Smooth muscle cell (in vitro differentiated cells): ENCODE results near the gene ALAS1. TPM values are rescaled to one million over a fixed set of nuclear protein-coding genes. Genes with fewer than 3 reads are reported as not detected.

Source experiments
- DNase-seq: peaks from one replicate; lab custom pipeline; 2025; ENCODE audit not compliant: unreplicated experiment; lab: John Stamatoyannopoulos, UW
- H2AFZ ChIP-seq: fragments of 200-600 bp; sonication (generic); 2 replicates; pipeline ENCODE4 v1.6.0; 2016; ENCODE audit warnings: antibody characterized with exemption, low read depth, mild to moderate bottlenecking
- H3F3A ChIP-seq: fragments of 200-600 bp; sonication (generic); 2 replicates; pipeline ENCODE4 v1.6.0; 2017; ENCODE audit warnings: antibody characterized with exemption, low read depth
- H3K27ac ChIP-seq: fragments of 200-600 bp; sonication (generic); 2 replicates; pipeline ENCODE4 v1.5.1; 2016; ENCODE audit warnings: low read depth, mild to moderate bottlenecking
- H3K27me3 ChIP-seq: fragments of 200-600 bp; sonication (generic); 2 replicates; pipeline ENCODE4 v1.6.1; 2016; ENCODE audit warnings: low read depth, mild to moderate bottlenecking
- H3K36me3 ChIP-seq: fragments of 200-600 bp; sonication (generic); 2 replicates; pipeline ENCODE4 v1.5.1; 2016; ENCODE audit warnings: low read depth
- H3K4me1 ChIP-seq: fragments of 200-600 bp; sonication (generic); 2 replicates; pipeline ENCODE4 v1.5.1; 2016; ENCODE audit warnings: low read depth
- H3K4me2 ChIP-seq: fragments of 200-600 bp; sonication (generic); 2 replicates; pipeline ENCODE4 v1.6.0; 2016; ENCODE audit warnings: mild to moderate bottlenecking
- H3K4me3 ChIP-seq: fragments of 200-600 bp; sonication (generic); 2 replicates; pipeline ENCODE4 v1.5.1; 2016; ENCODE audit warnings: mild to moderate bottlenecking
- H3K79me2 ChIP-seq: fragments of 200-600 bp; sonication (generic); 2 replicates; pipeline ENCODE4 v1.6.0; 2016; ENCODE audit warnings: low read depth, mild to moderate bottlenecking
- H3K9ac ChIP-seq: fragments of 200-600 bp; sonication (generic); 2 replicates; pipeline ENCODE4 v1.6.0; 2016; ENCODE audit warnings: low read depth
- H3K9me3 ChIP-seq: fragments of 200-600 bp; sonication (generic); replicated peaks from 2 replicates; pipeline ENCODE4 v1.5.1; 2016; ENCODE audit warnings: low read depth
- H4K20me1 ChIP-seq: fragments of 200-600 bp; sonication (generic); 2 replicates; pipeline ENCODE4 v1.6.0; 2016; ENCODE audit warnings: low read depth
- CTCF ChIP-seq: fragments of 200-600 bp; sonication (generic); IDR thresholded peaks from 2 replicates; pipeline ENCODE4 v1.5.1; 2017; ENCODE audit warnings: borderline replicate concordance, mild to moderate bottlenecking, antibody characterized with exemption; ENCODE audit not compliant: insufficient read depth, poor library complexity, severe bottlenecking
- WGBS: methylation state at CpG from one replicate; pipeline ENCODE4 v1.1.7; 2016; ENCODE audit warnings: low lambda C conversion rate; 5-methylcytosine and 5-hydroxymethylcytosine counted together
- polyA plus RNA-seq: library from polyadenylated mRNA; unstranded; fragments of >200 nt; fragmentation: Nextera tagmentation; extraction: Ambion mirVana; gene quantifications from 2 replicates; pipeline ENCODE4 v1.2.1, GENCODE V29; 2016
- total RNA-seq: library from RNA; depleted of rRNA; stranded (reverse); fragments of >200 nt; gene quantifications from 2 replicates; pipeline ENCODE4 v1.2.3, GENCODE V29; 2014

The ALAS1 gene
- total and polyA plus RNA-seq, 2 experiments from 2014 or later, result 35.7 to 59.4 TPM

GRCh38 chr3:52218026-52218425 lies 20.1 kb downstream of the ALAS1 start:
- Histone ChIP-seq H3K79me2 (no peaks in the 10 kb centered on the region), H4K20me1 (no peaks in the 10 kb centered on the region), H2AFZ (no peak overlapping the region), H3K9ac (no peak overlapping the region), H3K4me2 (no peak overlapping the region), H3K4me1 (no peaks in the 10 kb centered on the region), H3K27ac (no peak overlapping the region), H3K4me3 (no peak overlapping the region), H3F3A (no peaks in the 10 kb centered on the region), H3K36me3 (no peaks in the 10 kb centered on the region), H3K9me3 (no peaks in the 10 kb centered on the region), H3K27me3 (no peaks in the 10 kb centered on the region)
- DNase-seq, result no peak
- TF ChIP-seq CTCF, result no peak
- WGBS, result 89% methylated on average over 3 of the region's 3 CpGs

GRCh38 chr3:52218454-52218853 lies 20.5 kb downstream of the ALAS1 start:
- no peaks in the 10 kb centered on the region for H3K27me3 ChIP-seq
- H3F3A ChIP-seq, result no peaks in the 10 kb centered on the region
- H3K4me2 ChIP-seq, result no peak overlapping the region
- no peak overlapping the region for H3K4me3 ChIP-seq
- no peaks in the 10 kb centered on the region for H3K9me3 ChIP-seq
- H3K4me1 ChIP-seq, result no peaks in the 10 kb centered on the region
- H3K9ac ChIP-seq, result no peak overlapping the region
- H4K20me1 ChIP-seq, result no peaks in the 10 kb centered on the region
- H2AFZ ChIP-seq, result no peak overlapping the region
- WGBS, result 96% methylated on average over 7 of the region's 12 CpGs
- no peak overlapping the region for H3K27ac ChIP-seq
- no peaks in the 10 kb centered on the region for H3K79me2 ChIP-seq
- DNase-seq, result no peak
- TF ChIP-seq CTCF, result no peak
- no peaks in the 10 kb centered on the region for H3K36me3 ChIP-seq

- DNase-seq, result no peak
- no peaks in the 10 kb centered on the region for H3K27me3 ChIP-seq
- H3K4me2 ChIP-seq, result no peak overlapping the region
- H4K20me1 ChIP-seq, result no peaks in the 10 kb centered on the region
- H3K36me3 ChIP-seq, result no peaks in the 10 kb centered on the region
- no peak overlapping the region for H3K4me3 ChIP-seq
- no peak for TF ChIP-seq CTCF
- no peak overlapping the region for H3K9ac ChIP-seq
- H3K27ac ChIP-seq, result no peak overlapping the region
- no peaks in the 10 kb centered on the region for H3K79me2 ChIP-seq
- H3F3A ChIP-seq, result no peaks in the 10 kb centered on the region
- H3K4me1 ChIP-seq, result no peaks in the 10 kb centered on the region
- no peak overlapping the region for H2AFZ ChIP-seq
- no peaks in the 10 kb centered on the region for H3K9me3 ChIP-seq
- 70% methylated on average over 6 of the region's 6 CpGs for WGBS
Measured at GRCh38 chr3:52218937-52219650, 21.1 kb downstream of the ALAS1 start.
